Stimulated activated CD4-positive, alpha-beta T cell treated with anti-CD3 and anti-CD28 coated beads, Interleukin-4, amount 100 ng/mL, for 1 hour (primary cell): ENCODE data around the gene PRKAR1B.

Experiments used
- DNase-seq: peaks from one replicate; pipeline ENCODE4 v3.0.0-alpha.2; 2020

Gene PRKAR1B

GRCh38 chr7:601036-601594, 126.0 kb downstream of the PRKAR1B start:
- DNase-seq: no peak

- DNase-seq: no peak
Measured at GRCh38 chr7:600149-601035, 126.7 kb downstream of the PRKAR1B start.

GRCh38 chr7:598899-599298, 128.2 kb downstream of the PRKAR1B start:
- DNase-seq: no peak

GRCh38 chr7:597348-598178, 129.5 kb downstream of the PRKAR1B start:
- DNase-seq: no peak

GRCh38 chr7:596819-597182, 130.3 kb downstream of the PRKAR1B start:
- DNase-seq: no peak

- no peak for DNase-seq
Measured at GRCh38 chr7:596071-596818, 130.8 kb downstream of the PRKAR1B start.

GRCh38 chr7:595621-596010, 131.5 kb downstream of the PRKAR1B start:
- DNase-seq: no peak

- DNase-seq: no peak
Measured at GRCh38 chr7:594920-595620, 132.0 kb downstream of the PRKAR1B start.

- DNase-seq: no peak
Measured at GRCh38 chr7:594212-594913, 132.7 kb downstream of the PRKAR1B start.

- no peak for DNase-seq
Measured at GRCh38 chr7:593324-594115, 133.6 kb downstream of the PRKAR1B start.

- DNase-seq: no peak
Measured at GRCh38 chr7:591856-592628, 135.0 kb downstream of the PRKAR1B start.

- no peak for DNase-seq
Measured at GRCh38 chr7:590731-591551, 136.1 kb downstream of the PRKAR1B start.

GRCh38 chr7:589781-590575, 137.1 kb downstream of the PRKAR1B start:
- no peak for DNase-seq

- no peak for DNase-seq
Measured at GRCh38 chr7:587767-588166, 139.3 kb downstream of the PRKAR1B start.

- DNase-seq: no peak
Measured at GRCh38 chr7:586494-586893, 140.6 kb downstream of the PRKAR1B start.

GRCh38 chr7:585873-586272, 141.2 kb downstream of the PRKAR1B start:
- DNase-seq: no peak

GRCh38 chr7:585229-585711, 141.8 kb downstream of the PRKAR1B start:
- peak; percentile 63 for DNase-seq

GRCh38 chr7:584820-585219, 142.3 kb downstream of the PRKAR1B start:
- DNase-seq: no peak
